Stromal cell of bone marrow (primary cell): Measurements from ENCODE around the gene ZNF800.
A peak's percentile ranks its signal among the peaks of the same experiment; 100 is the strongest.

Experiments
- DNase-seq: peaks from one replicate; pipeline ENCODE4 v3.0.0-alpha.2; 2012; ENCODE audit warnings: low read depth

Gene ZNF800

GRCh38 chr7:127347567-127348246, 44.8 kb downstream of the ZNF800 start:
- DNase-seq = peak; percentile 26

DNA sequence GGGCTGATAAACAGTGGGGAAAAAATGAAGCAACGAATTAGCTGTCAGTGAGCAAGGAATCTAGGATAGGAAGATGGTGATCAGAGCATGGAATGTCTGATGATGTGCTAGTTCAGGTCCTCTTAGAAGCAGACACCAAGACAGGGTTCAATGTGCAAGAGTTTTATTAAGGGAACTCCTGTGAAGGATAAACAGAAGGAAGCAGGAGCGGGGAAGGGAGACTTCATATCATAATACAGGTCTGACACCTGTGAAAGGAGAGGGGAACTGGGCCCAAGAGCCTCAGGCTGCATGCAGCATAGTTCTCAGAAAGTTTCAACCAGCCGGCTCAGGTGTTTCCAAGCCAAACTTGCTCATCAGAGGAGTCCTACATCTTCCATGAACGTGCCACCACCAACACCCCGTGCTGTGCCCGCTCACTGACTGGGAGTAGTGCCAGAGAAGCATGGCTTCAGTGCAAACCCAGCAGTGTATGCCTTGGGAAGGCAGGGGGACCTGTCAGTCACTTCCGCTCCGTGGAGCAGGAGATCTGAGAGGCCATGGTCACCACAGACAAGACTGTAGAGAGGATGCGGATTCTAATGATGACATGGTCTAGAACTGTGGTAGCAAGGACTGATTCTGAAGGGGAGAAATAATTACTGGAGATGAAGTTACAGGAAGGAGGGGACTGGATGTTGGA, 45.8 kb downstream of the ZNF800 start:
- no peak for DNase-seq

DNA sequence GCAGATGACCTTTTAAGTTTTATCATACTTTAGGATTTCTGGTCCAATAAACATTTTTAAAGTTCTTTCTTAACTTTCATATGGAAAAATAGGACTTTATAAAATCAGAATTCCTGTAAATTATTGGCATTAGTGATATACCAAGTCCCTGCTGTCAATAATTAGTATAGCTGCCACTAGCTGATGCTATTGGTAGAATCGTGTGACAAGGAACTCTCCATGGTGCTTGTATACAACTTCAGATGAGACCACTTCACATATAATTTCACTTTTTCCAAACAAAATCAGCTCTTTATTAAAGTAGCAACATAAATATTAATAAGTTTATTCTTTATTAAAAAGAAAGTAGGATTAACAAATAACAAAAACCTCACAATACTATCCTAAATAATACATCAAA, 49.9 kb downstream of the ZNF800 start:
- DNase-seq = no peak

GRCh38 chr7:127338122-127338521, 54.4 kb downstream of the ZNF800 start:
- no peak for DNase-seq

DNA sequence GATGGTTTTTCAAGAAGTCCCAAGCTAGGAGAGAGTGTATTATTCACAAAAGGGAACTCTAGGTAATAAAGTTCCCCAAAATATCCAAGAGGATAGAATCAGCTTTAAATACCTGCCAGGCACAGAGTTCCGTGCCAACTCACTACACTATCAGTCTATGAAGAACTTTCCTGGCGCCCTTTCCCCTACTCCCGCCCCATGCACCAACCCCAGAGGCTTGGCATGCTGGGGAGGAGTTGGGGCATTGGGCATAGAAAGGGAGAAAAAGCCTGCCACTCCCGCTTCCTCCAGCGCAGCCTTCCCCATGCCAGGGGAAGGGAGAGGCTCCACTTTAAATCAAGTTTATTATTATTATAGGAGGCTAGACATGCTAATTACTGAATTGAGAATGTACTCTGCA, 54.9 kb downstream of the ZNF800 start:
- no peak for DNase-seq

DNA sequence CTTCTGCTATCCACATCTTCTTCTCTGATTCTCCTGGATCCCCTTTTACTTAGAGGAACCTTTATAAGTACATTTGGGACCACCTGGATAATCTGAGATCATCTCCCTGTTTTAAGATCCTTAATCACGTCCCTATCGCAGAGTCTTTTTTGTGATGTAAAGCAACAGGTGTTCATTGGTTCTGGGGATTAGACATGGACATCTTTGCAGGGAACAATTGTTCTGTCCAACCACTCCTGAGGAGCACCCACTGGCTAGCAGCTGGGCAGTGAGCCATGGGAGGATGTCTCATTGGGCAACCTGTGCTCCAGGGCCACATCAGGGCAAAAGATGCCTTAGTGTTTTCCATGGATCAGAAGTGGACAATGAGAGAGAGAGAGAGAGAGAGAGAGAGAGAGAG, 56.0 kb downstream of the ZNF800 start:
- no peak for DNase-seq

DNA sequence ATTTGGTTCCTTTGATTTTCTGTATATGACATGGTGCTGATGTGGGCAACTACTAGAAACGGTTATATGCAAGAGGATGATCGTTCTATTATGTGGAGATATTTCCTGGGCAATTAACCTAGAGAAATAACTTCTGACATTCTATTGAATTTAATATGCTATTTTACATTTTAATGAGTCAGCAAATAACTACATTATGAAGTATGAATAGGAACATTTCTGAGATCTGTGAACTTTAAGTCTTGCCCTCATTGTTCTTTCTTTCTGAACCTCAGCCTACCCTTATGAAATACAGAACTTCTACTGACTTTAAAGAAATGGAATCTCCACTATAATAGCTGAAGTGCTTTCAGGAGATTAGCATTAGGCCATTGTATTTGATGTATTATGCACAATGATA, 59.6 kb downstream of the ZNF800 start:
- DNase-seq = no peak

DNA sequence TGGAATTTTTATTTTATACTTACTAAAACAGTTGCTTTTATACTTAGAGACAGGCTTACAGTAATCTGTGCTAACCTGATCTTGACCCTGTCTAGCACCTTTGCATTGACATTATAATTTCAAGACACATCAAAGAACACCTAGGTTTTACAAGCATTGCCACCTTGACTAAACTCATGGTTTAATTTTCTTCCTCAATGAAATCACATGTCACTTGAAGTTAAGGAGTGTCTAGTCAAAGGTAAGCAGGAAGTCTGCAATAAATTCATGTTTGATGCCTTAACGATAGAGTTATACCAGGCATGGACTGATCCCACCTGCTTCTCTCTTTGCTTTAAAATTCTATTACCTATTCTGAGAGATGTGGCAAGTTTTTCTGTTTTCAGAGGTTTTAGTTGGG, 62.4 kb downstream of the ZNF800 start:
- no peak for DNase-seq

- DNase-seq = no peak
These were observed 69.5 kb downstream of the ZNF800 start for GRCh38 chr7:127322832-127323493.

- no peak for DNase-seq
These were observed 70.2 kb downstream of the ZNF800 start for GRCh38 chr7:127322351-127322750.

DNA sequence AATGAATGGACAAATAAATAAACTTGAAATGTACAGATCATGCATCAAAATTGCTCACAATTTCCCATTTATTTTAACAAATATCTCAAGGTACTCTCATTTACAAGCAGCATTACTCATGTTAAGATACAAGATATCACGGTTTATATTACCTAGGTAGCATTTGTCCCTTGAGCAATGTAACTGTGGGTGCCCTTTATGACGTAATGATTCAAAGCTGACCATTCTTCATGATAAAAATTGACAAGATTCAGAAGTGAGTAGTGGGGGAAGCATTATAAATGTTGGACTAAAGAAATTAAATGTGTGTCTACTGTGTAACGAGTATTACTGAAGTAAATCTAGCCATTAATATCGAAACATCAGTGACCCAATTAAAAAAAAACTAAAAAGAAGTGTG, 71.5 kb downstream of the ZNF800 start:
- no peak for DNase-seq
